Stimulated activated effector memory CD8-positive, alpha-beta T cell treated with anti-CD3 and anti-CD28 coated beads, Interleukin-12 subunit alpha, Interleukin-12 subunit beta, amount 100 ng/mL, for 72 hours (primary cell): ENCODE results near the gene VPS41.

Experiments used
- ATAC-seq: fragments of 150-1000 bp; cut with Tn5 transposase; 2 replicates; pipeline ENCODE4 v1.10.0; 2021
- DNase-seq, 2 donors: peaks; one replicate each; pipeline ENCODE4 v3.0.0; 2021 to 2022; ENCODE audit warnings: low spot score in 2 of 2
- H3K27ac Mint-ChIP-seq: one replicate; pipeline ENCODE4 v1.8.0; 2022; ENCODE audit warnings: mild to moderate bottlenecking, mixed read lengths
- H3K36me3 Mint-ChIP-seq: one replicate; pipeline ENCODE4 v1.8.0; 2022; ENCODE audit warnings: mild to moderate bottlenecking, mixed read lengths
- H3K4me1 Mint-ChIP-seq: one replicate; pipeline ENCODE4 v1.8.0; 2022; ENCODE audit warnings: mixed read lengths
- H3K4me3 Mint-ChIP-seq: one replicate; pipeline ENCODE4 v1.8.0; 2022; ENCODE audit warnings: mild to moderate bottlenecking, mixed read lengths
- H3K9me3 Mint-ChIP-seq: one replicate; pipeline ENCODE4 v1.8.0; 2022; ENCODE audit warnings: mixed read lengths

The VPS41 gene

GRCh38 chr7:38757931-38758330, 151.1 kb downstream of the VPS41 start:
- Mint-ChIP-seq H3K36me3 (peaks cover 63% of the 10 kb centered on the region), H3K9me3 (no peaks in the 10 kb centered on the region), H3K27ac (no peak overlapping the region), H3K4me1 (no peaks in the 10 kb centered on the region), H3K4me3 (no peak overlapping the region)
- no peak for ATAC-seq
- no peak for DNase-seq

GRCh38 chr7:38756521-38756920, 152.5 kb downstream of the VPS41 start:
- ATAC-seq (no peak), DNase-seq (no peak)
- Mint-ChIP-seq H3K9me3 (no peaks in the 10 kb centered on the region), H3K27ac (no peak overlapping the region), H3K36me3 (peaks cover 64% of the 10 kb centered on the region), H3K4me1 (no peaks in the 10 kb centered on the region), H3K4me3 (no peak overlapping the region)

GRCh38 chr7:38753347-38753746, 155.6 kb downstream of the VPS41 start:
- no peaks in the 10 kb centered on the region for H3K9me3 Mint-ChIP-seq
- no peak for DNase-seq
- H3K27ac Mint-ChIP-seq = peak overlapping the region; percentile 20
- no peaks in the 10 kb centered on the region for H3K4me1 Mint-ChIP-seq
- no peak overlapping the region for H3K4me3 Mint-ChIP-seq
- peaks cover 72% of the 10 kb centered on the region for H3K36me3 Mint-ChIP-seq
- no peak for ATAC-seq

- H3K9me3 Mint-ChIP-seq = no peaks in the 10 kb centered on the region
- H3K4me3 Mint-ChIP-seq = no peak overlapping the region
- no peak for ATAC-seq
- peaks cover 71% of the 10 kb centered on the region for H3K36me3 Mint-ChIP-seq
- DNase-seq = no peak
- no peaks in the 10 kb centered on the region for H3K4me1 Mint-ChIP-seq
- no peak overlapping the region for H3K27ac Mint-ChIP-seq
These were observed 157.6 kb downstream of the VPS41 start for GRCh38 chr7:38751416-38751815.

- Mint-ChIP-seq H3K27ac (no peak overlapping the region), H3K4me1 (no peaks in the 10 kb centered on the region), H3K9me3 (no peaks in the 10 kb centered on the region), H3K4me3 (no peak overlapping the region), H3K36me3 (peaks cover 72% of the 10 kb centered on the region)
- ATAC-seq = no peak
- no peak for DNase-seq
These were observed 160.9 kb downstream of the VPS41 start for GRCh38 chr7:38748056-38748610.

- H3K4me3 Mint-ChIP-seq = no peak overlapping the region
- DNase-seq (no peak), ATAC-seq (no peak)
- no peaks in the 10 kb centered on the region for H3K4me1 Mint-ChIP-seq
- no peak overlapping the region for H3K27ac Mint-ChIP-seq
- H3K36me3 Mint-ChIP-seq = peaks cover 72% of the 10 kb centered on the region
- H3K9me3 Mint-ChIP-seq = no peaks in the 10 kb centered on the region
These were observed 162.6 kb downstream of the VPS41 start for GRCh38 chr7:38746438-38746837.

GRCh38 chr7:38744746-38745145, 164.2 kb downstream of the VPS41 start:
- Mint-ChIP-seq H3K36me3 (peaks cover 72% of the 10 kb centered on the region), H3K9me3 (no peaks in the 10 kb centered on the region), H3K4me3 (no peak overlapping the region), H3K27ac (no peak overlapping the region), H3K4me1 (no peaks in the 10 kb centered on the region)
- no peak for DNase-seq
- ATAC-seq = peak; percentile 58

GRCh38 chr7:38743899-38744298, 165.1 kb downstream of the VPS41 start:
- H3K27ac Mint-ChIP-seq = no peak overlapping the region
- no peaks in the 10 kb centered on the region for H3K4me1 Mint-ChIP-seq
- no peaks in the 10 kb centered on the region for H3K9me3 Mint-ChIP-seq
- no peak overlapping the region for H3K4me3 Mint-ChIP-seq
- ATAC-seq = no peak
- H3K36me3 Mint-ChIP-seq = peaks cover 76% of the 10 kb centered on the region
- no peak for DNase-seq

GRCh38 chr7:38740041-38740440, 168.9 kb downstream of the VPS41 start:
- DNase-seq (no peak), ATAC-seq (no peak)
- no peaks in the 10 kb centered on the region for H3K9me3 Mint-ChIP-seq
- H3K27ac Mint-ChIP-seq = no peak overlapping the region
- peaks cover 57% of the 10 kb centered on the region for H3K36me3 Mint-ChIP-seq
- H3K4me3 Mint-ChIP-seq = no peak overlapping the region
- no peaks in the 10 kb centered on the region for H3K4me1 Mint-ChIP-seq

- Mint-ChIP-seq H3K27ac (no peak overlapping the region), H3K4me3 (no peak overlapping the region), H3K9me3 (no peaks in the 10 kb centered on the region), H3K36me3 (peaks cover 29% of the 10 kb centered on the region), H3K4me1 (no peaks in the 10 kb centered on the region)
- no peak for ATAC-seq
- no peak for DNase-seq
These were observed 172.9 kb downstream of the VPS41 start for GRCh38 chr7:38736138-38736537.

- Mint-ChIP-seq H3K9me3 (no peaks in the 10 kb centered on the region), H3K27ac (no peak overlapping the region), H3K36me3 (peaks cover 25% of the 10 kb centered on the region), H3K4me1 (no peaks in the 10 kb centered on the region), H3K4me3 (no peak overlapping the region)
- no peak for DNase-seq
- no peak for ATAC-seq
These were observed 177.8 kb downstream of the VPS41 start for GRCh38 chr7:38731215-38731614.

GRCh38 chr7:38728145-38728544, 180.8 kb downstream of the VPS41 start:
- H3K4me1 Mint-ChIP-seq = no peaks in the 10 kb centered on the region
- H3K4me3 Mint-ChIP-seq = no peak overlapping the region
- ATAC-seq (no peak), DNase-seq (no peak)
- H3K9me3 Mint-ChIP-seq = no peaks in the 10 kb centered on the region
- peaks cover 28% of the 10 kb centered on the region for H3K36me3 Mint-ChIP-seq
- no peak overlapping the region for H3K27ac Mint-ChIP-seq

- Mint-ChIP-seq H3K4me1 (no peaks in the 10 kb centered on the region), H3K36me3 (peaks cover 28% of the 10 kb centered on the region), H3K9me3 (no peaks in the 10 kb centered on the region), H3K4me3 (no peak overlapping the region), H3K27ac (no peak overlapping the region)
- ATAC-seq (no peak), DNase-seq (no peak)
These were observed 181.6 kb downstream of the VPS41 start for GRCh38 chr7:38727184-38727940.

- Mint-ChIP-seq H3K4me1 (no peaks in the 10 kb centered on the region), H3K4me3 (no peak overlapping the region), H3K27ac (no peak overlapping the region), H3K36me3 (peaks cover 33% of the 10 kb centered on the region), H3K9me3 (peaks cover 4% of the 10 kb centered on the region)
- no peak for DNase-seq
- no peak for ATAC-seq
These were observed 185.7 kb downstream of the VPS41 start for GRCh38 chr7:38723327-38723726.

GRCh38 chr7:38716397-38716796, 192.6 kb downstream of the VPS41 start:
- DNase-seq (no peak), ATAC-seq (no peak)
- Mint-ChIP-seq H3K27ac (no peak overlapping the region), H3K9me3 (peaks cover 12% of the 10 kb centered on the region), H3K36me3 (peaks cover 14% of the 10 kb centered on the region), H3K4me3 (no peak overlapping the region), H3K4me1 (no peaks in the 10 kb centered on the region)

- DNase-seq (no peak), ATAC-seq (peak; percentile 76)
- Mint-ChIP-seq H3K27ac (no peak overlapping the region), H3K36me3 (peaks cover 4% of the 10 kb centered on the region), H3K9me3 (no peaks in the 10 kb centered on the region), H3K4me1 (no peaks in the 10 kb centered on the region), H3K4me3 (no peak overlapping the region)
These were observed 199.9 kb downstream of the VPS41 start for GRCh38 chr7:38709123-38709522.
